G401 (cell line): ENCODE data around the gene WDR5. TPM values are rescaled to one million over a fixed set of nuclear protein-coding genes. Genes with fewer than 3 reads are reported as not detected.
A peak's percentile ranks its signal among the peaks of the same experiment; 100 is the strongest.

Source experiments
- DNase-seq: peaks from one replicate; pipeline ENCODE4 v3.0.0-alpha.2; 2015; ENCODE audit warnings: low spot score
- in situ Hi-C: cut with HindIII; loops from 2 replicates; pipeline ENCODE4 v1.10.0; 2016; ENCODE audit warnings: low sequenced_read_pairs, mixed read lengths
- total RNA-seq: library from RNA; depleted of rRNA; stranded (reverse); fragments of >200 nt; shearing (Covaris generic); gene quantifications from 2 replicates; pipeline ENCODE4 v1.2.3, GENCODE V29; 2014

The WDR5 gene
- total RNA-seq, 1 experiment from 2014 or later, result 42.5 TPM

DNA sequence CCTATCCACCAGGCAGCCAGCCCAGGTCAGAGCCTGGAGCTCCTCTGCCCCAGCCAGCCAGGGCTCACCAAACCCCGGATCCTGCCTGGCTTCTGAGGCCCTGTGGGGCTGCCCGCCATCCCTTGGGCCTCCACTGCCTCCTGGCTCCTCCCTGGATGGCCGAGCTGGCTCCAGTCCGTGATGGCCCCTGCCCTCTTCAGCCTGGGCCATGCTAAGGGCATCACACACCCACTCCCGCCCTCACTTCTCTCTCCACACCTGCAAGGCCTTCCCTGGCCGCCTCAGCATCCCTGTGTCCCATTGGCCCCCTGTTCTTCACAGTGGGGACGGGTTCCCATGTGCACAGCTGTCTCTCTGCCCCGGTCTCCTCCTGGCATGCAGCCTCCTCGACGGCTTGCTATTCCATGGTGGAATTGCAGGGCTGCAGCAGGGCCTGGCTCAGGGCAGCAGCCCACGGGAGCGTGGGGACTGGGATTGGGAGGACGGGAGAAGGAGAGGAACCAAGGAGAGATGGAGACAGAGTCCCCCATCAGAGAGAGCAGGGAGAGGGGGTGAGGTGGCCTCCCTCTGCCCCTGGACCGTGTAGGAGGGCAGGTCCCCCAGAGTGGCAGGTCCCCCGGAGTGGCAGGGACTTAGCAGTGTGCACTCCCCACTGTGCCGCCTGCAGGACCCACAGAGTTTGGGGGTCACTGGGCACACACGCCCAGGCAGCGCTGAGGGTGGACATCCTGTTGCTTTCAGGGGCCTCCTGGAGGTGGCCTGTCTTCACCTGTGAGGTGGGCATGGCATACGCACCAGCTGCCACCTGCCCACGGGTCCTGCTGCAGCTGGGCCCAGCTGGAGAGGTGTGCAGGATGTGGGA, 45.1 kb downstream of the WDR5 start:
- in situ Hi-C loops, result no loop called here
- DNase-seq, result no peak

GRCh38 chr9:134181648-134182034, 45.8 kb downstream of the WDR5 start:
- in situ Hi-C loops, result no loop called here
- DNase-seq, result no peak

- no peak for DNase-seq
- in situ Hi-C loops, result no loop called here
Observed at GRCh38 chr9:134182554-134183085, 46.7 kb downstream of the WDR5 start.

DNA sequence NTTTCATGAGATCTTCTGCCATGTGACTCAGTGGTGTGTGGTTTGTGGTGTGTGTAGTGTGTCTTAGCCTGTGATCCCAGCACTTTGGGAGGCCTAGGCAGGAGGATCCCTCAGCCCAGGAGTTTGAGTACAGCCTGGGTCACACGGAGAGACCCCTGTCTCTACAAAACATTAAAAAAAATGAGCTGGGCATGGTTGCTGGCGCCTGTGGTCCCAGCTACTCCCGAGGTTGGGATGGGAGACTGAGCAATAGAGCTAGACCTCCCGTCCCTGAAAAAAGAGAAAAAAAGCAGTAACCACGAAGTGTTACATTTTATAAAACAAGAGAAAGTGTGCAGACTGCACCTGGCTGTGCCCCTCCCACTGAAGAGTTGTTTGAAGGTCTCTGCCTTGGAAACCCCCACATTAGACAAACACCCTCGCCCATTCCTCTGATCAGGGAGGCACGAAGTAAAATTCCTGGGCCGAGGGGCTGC, 49.7 kb downstream of the WDR5 start:
- no peak for DNase-seq

DNA sequence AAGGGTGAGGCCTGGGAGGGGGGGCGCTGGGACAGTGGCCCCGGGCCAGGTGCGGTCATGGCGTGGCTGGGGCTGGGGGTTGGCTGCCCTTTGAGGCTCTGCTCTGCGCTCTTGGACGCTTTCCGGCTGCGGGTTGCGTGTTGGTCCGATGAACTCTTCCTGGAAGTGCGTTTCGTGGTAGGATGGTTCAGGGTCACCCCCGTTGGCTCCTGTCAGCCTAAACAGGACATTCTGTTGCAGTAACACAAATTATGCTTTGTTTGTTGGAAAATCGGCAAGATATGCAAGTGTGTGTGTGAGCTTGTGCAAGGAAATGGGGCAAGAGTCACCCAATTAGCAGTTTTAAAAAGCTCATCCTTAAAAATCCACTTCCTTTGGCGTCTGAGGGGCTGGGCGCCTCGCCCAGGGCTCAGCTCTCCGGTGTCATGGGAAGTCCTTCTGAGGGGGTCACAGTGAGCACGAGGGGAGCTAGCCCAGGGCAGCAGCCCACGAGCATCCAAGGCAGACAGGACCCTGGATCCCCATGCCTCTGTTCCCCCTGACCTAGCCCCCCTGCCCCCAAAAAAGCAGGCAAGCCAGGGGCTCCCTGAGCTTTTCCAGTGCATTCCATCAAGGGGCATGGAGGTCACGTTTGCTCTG, 50.7 kb downstream of the WDR5 start:
- no peak for DNase-seq
- in situ Hi-C loops, result no loop called here

More for the DNA sequence above, 49.7 kb downstream of the WDR5 start:
- in situ Hi-C loops, result no loop called here

DNA sequence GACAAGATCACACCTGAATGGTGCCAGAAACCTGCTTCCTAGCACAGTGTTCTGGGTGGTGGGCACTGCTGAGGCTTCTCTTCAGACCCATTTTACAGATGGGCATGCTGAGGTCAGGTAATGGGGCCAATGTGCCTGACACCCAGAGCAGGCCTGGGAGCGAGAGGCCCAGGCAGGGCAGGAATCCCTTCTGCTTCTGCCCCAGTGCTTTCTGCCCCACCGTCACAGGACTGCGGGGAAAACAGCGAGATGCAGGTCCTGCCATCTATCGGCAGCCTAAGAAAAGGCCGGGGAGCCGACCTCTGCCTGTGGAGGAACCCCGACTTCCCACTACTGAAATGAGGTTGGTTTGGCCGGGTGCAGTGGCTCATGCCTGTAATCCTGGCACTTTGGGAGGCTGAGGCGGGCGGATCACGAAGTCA, 51.2 kb downstream of the WDR5 start:
- no peak for DNase-seq
- in situ Hi-C loops, result no loop called here

DNA sequence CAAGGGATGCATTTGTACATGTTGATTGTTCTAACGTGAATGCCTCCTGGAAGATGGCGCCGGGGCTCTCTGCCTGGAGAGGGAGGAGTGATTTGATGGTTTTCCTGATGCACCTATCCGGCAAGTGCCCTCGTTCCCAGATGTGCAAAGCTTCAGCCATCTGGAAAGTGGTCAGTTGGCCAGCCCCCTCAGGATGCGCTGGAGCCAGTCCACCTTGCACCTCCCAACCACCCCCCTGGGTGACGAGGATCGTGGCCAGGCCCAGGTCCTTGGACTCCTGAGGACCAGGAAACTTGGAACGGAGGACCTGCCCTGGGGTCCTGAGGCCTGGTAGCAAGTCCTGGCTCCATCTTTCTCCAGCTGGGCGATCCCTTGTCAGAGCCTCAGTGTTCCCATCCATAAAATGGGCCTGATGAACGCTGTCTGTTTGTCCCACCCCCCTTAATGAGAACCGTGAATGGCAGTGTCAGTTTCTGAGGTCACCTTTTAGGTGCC, 52.1 kb downstream of the WDR5 start:
- no peak for DNase-seq
- in situ Hi-C loops, result no loop called here

GRCh38 chr9:134188386-134189144, 52.7 kb downstream of the WDR5 start:
- no peak for DNase-seq
- in situ Hi-C loops, result no loop called here

DNA sequence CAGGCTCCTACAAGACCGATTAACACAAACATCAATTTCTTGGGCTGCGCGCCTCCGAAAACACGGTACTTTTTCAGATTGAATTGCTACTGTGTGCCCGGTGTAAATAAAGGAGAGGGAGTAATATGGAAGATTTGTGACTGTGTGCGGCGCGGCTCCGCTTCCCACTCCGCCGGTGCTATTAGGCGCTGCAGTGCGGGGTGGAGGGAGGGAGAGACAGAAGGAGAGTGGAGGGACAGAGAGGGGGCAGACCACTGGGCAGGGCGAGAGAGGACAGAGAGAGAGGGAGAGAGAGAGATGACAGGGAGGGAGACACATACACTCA, 53.2 kb downstream of the WDR5 start:
- DNase-seq, result peak; percentile 68
- in situ Hi-C loops, result no loop called here

DNA sequence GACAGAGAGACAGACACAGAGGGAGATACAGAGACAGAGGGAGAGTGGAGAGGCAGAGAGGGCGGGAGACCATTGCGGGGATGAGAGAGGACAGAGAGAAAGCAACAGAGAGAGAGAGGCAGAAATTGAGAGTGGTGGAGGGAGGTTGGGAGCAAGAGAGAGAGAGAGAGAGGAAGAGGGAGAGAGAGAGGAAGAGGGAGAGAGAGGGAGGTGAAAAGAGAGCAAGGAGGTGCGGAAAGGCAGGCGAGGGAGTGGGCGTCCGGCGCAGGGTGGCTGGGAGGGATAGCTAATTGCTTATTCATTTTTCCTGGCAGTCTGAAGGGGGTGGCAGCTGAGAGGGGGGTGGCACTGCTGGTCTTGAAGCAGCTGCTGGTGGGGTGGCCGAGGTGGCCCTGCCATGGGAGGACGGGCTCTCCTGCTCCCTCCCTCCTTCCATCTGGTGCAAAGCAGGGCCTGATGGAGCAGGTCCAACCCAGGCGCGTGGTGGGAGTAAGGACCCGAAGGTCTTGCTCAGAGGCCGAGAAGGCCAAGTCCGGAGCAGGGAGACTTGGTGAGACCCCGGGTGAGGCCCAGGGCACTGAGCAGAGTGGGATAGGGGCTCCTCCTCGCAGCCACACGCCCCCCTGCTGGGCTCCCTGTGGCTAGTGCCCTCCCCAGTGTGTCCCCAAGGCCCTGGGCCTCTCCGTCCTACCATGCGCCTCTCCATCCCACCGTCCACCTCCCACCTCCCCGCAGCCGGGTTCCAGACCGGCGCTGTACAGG, 53.8 kb downstream of the WDR5 start:
- peak; percentile 76 for DNase-seq
- in situ Hi-C loops, result no loop called here

GRCh38 chr9:134190232-134191121, 54.6 kb downstream of the WDR5 start:
- DNase-seq, result peak; percentile 65
- in situ Hi-C loops, result no loop called here

DNA sequence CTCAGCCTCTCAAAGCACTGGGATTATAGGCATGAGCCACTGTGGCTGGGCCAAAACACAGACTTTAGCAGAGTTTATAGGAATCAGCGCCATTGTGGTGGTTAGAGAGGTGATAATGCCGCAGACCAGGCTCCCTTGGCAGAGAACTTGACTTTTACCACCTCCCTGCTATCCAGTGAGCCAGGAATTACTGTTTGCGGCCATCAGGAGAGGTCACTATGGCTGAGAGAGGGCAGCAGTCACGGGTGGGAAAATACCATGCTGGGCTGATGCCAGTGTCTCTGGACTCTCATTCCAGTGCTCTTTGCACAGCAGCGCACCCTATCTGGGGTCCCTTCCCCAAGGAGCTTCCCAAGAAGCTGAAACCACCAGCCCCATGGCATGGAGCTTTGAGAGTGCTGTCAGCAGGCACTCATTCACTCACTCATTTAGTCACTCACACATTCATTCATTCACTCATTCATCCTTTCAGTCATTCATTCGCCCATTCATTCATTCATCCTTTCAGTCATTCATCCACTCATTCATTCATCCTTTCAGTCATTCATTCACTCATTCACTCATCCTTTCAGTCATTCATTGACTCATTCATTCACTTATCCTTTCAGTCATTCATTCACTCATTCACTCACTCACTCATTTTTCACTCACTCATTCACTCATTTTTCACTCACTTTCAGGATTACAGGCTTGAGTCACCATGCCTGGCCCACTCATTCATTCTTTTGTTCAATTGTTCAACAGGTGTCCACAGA, 55.8 kb downstream of the WDR5 start:
- DNase-seq, result no peak
- in situ Hi-C loops, result no loop called here

DNA sequence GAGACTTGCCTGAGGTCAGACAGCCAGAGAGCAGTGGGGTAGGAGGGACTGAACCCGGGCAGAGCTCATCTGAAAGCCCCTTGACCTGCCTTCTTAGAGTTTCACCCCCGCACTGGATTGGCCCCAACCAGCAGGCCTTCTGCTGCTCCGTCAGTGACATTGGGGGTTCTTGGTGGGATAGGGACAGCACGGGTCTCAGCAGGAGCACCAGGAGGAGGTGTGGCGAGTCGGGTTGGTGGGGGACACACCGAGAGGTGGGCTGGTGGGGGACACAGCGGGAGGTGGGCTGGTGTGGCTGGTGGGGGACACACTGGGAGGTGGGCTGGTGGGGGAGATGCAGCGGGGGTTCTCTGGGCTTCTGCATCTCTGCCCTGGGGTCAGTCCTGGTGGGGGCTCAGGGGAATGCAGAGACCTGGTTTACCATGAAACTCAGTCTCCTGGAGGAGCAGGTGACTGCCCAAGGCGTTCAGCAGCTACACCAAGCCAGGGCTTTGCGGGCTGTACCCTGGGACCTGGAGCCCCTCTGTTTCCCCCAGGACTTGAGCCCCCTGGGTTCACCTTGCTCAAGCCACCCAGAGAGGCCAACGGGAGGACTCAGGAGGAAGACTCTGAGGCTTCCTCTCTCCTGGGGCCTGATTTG, 56.5 kb downstream of the WDR5 start:
- DNase-seq, result no peak
- in situ Hi-C loops, result no loop called here

DNA sequence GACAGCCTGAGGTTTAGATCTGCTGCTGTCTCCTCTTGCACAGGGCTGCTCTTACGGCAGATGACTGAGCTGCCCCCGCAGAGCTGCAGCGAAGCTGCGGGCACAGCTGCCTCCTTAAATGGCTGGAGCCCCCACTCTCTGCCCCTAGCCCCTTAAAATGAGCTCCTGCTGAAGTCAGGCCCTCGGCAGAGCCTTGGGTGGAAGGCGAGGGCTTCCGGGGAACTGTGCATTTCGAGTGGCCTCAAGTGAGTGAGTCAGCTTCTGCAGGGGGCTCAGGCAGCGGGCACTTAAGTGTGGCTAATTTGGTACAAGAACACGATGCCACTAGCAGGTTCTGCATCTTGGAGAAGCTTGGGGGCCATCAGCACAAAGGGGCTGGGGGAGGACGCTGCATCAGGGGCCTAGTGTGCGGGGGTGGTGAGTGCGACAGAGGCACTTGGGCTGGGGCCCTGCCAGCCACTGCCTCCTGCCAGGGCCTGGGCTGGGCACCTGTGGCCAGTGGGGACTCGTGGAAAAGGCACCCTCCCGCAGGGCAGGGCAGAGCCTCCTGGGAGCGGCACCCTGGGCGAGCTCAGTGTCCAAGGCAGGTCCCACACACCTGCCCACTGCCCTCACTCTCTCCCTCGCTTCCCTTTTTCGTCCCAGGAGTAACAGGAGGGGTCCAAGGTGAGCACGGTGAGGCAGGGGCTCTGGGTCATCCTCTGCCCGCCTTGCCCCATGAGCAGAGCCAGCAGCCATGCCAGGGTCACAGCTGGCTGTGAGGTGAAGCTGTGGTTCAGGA, 57.3 kb downstream of the WDR5 start:
- DNase-seq, result no peak
- in situ Hi-C loops, result no loop called here

GRCh38 chr9:134193912-134194535, 58.1 kb downstream of the WDR5 start:
- in situ Hi-C loops, result no loop called here
- no peak for DNase-seq

DNA sequence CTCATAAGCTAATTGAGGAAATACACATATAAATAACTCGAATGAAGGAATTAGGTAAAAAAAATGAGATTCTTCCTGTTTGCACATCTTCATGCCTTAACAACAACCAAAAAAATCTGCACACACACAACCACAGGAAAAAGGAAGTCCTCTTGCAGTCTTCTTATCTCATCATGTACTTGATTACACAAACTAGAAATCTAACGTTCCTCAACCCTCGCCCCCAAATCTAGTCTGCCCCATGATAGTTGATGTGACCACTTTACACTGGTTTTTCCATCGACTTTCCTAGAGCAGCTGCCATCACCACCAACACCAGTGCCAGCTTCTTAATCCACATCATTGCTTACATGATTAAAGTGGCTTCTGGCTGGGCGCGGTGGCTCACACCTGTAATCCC, 59.7 kb downstream of the WDR5 start:
- in situ Hi-C loops, result no loop called here
- no peak for DNase-seq
